ENCODE data around the gene TM9SF3.

DNA sequence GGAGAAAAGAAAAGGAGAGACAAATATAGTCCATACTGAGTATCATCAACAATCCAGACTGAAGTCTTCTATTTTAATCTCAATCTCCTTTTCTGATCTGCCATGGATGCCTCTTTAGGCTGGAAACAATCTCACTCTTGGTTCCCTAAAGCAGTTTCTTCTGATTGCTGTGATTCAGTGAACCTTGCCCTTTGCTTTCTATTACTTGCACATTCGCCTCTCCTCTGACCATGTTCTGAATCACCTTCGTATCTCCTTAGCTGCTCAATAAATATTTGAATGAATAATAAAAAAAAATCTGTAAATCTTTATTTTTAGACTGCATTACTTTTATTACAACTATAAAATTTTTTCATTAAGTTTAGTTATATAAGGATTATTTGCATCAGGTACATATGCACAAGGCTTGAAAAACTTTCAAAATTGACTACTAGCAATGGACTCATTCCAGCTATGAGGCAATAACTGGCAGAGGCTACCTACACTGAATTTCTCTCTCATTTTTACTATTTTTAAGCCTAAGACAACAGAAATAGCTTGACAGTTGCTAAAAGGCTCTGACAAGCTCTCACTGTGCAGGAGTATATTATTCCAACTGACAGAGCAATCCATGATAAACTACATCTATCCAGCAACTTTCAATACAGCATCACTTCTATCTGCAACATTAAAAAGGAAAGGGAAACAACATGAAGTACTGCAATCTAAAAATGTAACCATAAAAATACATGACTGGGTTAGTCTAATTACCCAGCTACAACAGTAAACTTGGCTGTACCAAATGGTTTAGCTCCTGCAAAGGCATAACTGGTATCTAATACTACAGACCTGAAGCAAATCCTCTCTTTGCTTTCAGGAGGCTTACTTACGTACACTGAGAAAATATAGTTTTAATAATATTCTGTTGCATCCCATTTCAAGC is 25.6 kb downstream of the TM9SF3 start:
- TF ChIP-seq, protein P1, sequence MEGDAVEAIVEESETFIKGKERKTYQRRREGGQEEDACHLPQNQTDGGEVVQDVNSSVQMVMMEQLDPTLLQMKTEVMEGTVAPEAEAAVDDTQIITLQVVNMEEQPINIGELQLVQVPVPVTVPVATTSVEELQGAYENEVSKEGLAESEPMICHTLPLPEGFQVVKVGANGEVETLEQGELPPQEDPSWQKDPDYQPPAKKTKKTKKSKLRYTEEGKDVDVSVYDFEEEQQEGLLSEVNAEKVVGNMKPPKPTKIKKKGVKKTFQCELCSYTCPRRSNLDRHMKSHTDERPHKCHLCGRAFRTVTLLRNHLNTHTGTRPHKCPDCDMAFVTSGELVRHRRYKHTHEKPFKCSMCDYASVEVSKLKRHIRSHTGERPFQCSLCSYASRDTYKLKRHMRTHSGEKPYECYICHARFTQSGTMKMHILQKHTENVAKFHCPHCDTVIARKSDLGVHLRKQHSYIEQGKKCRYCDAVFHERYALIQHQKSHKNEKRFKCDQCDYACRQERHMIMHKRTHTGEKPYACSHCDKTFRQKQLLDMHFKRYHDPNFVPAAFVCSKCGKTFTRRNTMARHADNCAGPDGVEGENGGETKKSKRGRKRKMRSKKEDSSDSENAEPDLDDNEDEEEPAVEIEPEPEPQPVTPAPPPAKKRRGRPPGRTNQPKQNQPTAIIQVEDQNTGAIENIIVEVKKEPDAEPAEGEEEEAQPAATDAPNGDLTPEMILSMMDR (IDR thresholded peaks at IDR 0.05) = no peak
- TF ChIP-seq POLR2A (IDR thresholded peaks at IDR 0.05) = no peak

Data from body of pancreas (tissue), 4 donors.